Endodermal cell (in vitro differentiated cells): ENCODE measurements around the gene G3BP2. TPM values are rescaled to one million over a fixed set of nuclear protein-coding genes. Genes with fewer than 3 reads are reported as not detected.

ENCODE experiments used
- DNase-seq: peaks from one replicate; pipeline ENCODE4 v3.0.0-alpha.2; 2017
- H3K27ac ChIP-seq: 2 replicates; pipeline ENCODE4 v1.5.1; 2013; ENCODE audit warnings: mild to moderate bottlenecking, low read depth, low read length, moderate library complexity
- H3K27me3 ChIP-seq: 2 replicates; pipeline ENCODE4 v1.6.1; 2013; ENCODE audit warnings: mild to moderate bottlenecking, low read length, moderate library complexity; ENCODE audit not compliant: insufficient read depth, control insufficient read depth, poor library complexity, severe bottlenecking
- H3K36me3 ChIP-seq: 2 replicates; pipeline ENCODE4 v1.7.0; 2013; ENCODE audit warnings: mild to moderate bottlenecking, low read length, moderate library complexity; ENCODE audit not compliant: control insufficient read depth, insufficient read depth
- H3K4me1 ChIP-seq: one replicate; pipeline ENCODE4 v1.7.0; 2013; ENCODE audit warnings: low read length; ENCODE audit not compliant: control insufficient read depth, insufficient read depth
- H3K4me3 ChIP-seq: 2 replicates; pipeline ENCODE4 v1.5.1; 2013; ENCODE audit warnings: mild to moderate bottlenecking, low read length, moderate library complexity
- H3K9ac ChIP-seq: 2 replicates; pipeline ENCODE4 v1.6.1; 2013; ENCODE audit warnings: mild to moderate bottlenecking, low read length, moderate library complexity; ENCODE audit not compliant: poor library complexity, severe bottlenecking; ENCODE audit errors: extremely low read depth
- H3K9me3 ChIP-seq: 2 replicates; pipeline ENCODE4 v1.6.1; 2013; ENCODE audit warnings: mild to moderate bottlenecking, low read length, moderate library complexity; ENCODE audit not compliant: control insufficient read depth
- H3K27ac Mint-ChIP-seq: 2 replicates; pipeline ENCODE4 v1.8.0; 2020; ENCODE audit warnings: mixed read lengths
- H3K27me3 Mint-ChIP-seq: 2 replicates; pipeline ENCODE4 v1.8.0; 2021; ENCODE audit warnings: mild to moderate bottlenecking, mixed read lengths; ENCODE audit not compliant: insufficient read depth
- H3K36me3 Mint-ChIP-seq: 2 replicates; pipeline ENCODE4 v1.8.0; 2020; ENCODE audit warnings: low read depth, mixed read lengths
- H3K4me1 Mint-ChIP-seq: 2 replicates; pipeline ENCODE4 v1.8.0; 2020; ENCODE audit warnings: mixed read lengths
- H3K4me3 Mint-ChIP-seq: 2 replicates; pipeline ENCODE4 v1.8.0; 2020; ENCODE audit warnings: mild to moderate bottlenecking, moderate library complexity, mixed read lengths
- H3K9me3 Mint-ChIP-seq: 2 replicates; pipeline ENCODE4 v1.8.0; 2020; ENCODE audit warnings: mild to moderate bottlenecking, mixed read lengths
- WGBS, 2 experiments: methylation state at CpG; one replicate each; pipeline versions ENCODE4 v1.1.5 to v1.1.7; 2013; ENCODE audit warnings: missing lambda C conversion rate in 2 of 2, mixed read lengths in 1 of 2; ENCODE audit not compliant: insufficient coverage in 1 of 2, insufficient read length in 1 of 2; 5-methylcytosine and 5-hydroxymethylcytosine counted together
- total RNA-seq, 2 donors: library from RNA; stranded (reverse); fragmentation: NEBNext Ultra II Directional in 1 of 2; extraction: Animal tissue kit (Norgen Biotek cat#: 25700) in 1 of 2; gene quantifications; 2 replicates in 1 of 2; 3 replicates in 1 of 2; pipeline ENCODE4 v1.2.1, GENCODE V29; 2021
- TF ChIP-seq, protein P1 (sequence below): fragments of 200-600 bp; sonication (generic); conservative IDR thresholded peaks from 2 replicates; pipeline ENCODE4 v1.5.0; 2021; ENCODE audit warnings: antibody characterized with exemption, mild to moderate bottlenecking

Gene G3BP2
- total RNA-seq, 2 donors from 2014 or later: 176 to 183 TPM

- WGBS, 2 experiments: 94% methylated on average over 1 of the region's 2 CpGs; no CpG with 5 or more reads in 1 of the 2 experiments
- Histone ChIP-seq H3K27ac (no peak overlapping the region), H3K9me3 (no peaks in the 10 kb centered on the region), H3K4me3 (no peak overlapping the region), H3K36me3 (peaks cover 86% of the 10 kb centered on the region), H3K9ac (no peak overlapping the region), H3K27me3 (no peaks in the 10 kb centered on the region), H3K4me1 (no peaks in the 10 kb centered on the region)
- Mint-ChIP-seq H3K4me1 (peaks cover 8% of the 10 kb centered on the region), H3K27me3 (no peaks in the 10 kb centered on the region), H3K36me3 (peaks cover 57% of the 10 kb centered on the region), H3K9me3 (no peaks in the 10 kb centered on the region), H3K27ac (peak overlapping the region; percentile 75), H3K4me3 (no peak overlapping the region)
- DNase-seq: peak; percentile 58
- TF ChIP-seq, protein P1, sequence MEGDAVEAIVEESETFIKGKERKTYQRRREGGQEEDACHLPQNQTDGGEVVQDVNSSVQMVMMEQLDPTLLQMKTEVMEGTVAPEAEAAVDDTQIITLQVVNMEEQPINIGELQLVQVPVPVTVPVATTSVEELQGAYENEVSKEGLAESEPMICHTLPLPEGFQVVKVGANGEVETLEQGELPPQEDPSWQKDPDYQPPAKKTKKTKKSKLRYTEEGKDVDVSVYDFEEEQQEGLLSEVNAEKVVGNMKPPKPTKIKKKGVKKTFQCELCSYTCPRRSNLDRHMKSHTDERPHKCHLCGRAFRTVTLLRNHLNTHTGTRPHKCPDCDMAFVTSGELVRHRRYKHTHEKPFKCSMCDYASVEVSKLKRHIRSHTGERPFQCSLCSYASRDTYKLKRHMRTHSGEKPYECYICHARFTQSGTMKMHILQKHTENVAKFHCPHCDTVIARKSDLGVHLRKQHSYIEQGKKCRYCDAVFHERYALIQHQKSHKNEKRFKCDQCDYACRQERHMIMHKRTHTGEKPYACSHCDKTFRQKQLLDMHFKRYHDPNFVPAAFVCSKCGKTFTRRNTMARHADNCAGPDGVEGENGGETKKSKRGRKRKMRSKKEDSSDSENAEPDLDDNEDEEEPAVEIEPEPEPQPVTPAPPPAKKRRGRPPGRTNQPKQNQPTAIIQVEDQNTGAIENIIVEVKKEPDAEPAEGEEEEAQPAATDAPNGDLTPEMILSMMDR: peak; percentile 82
These were observed 19.2 kb downstream of the G3BP2 start for GRCh38 chr4:75653845-75654503.

DNA sequence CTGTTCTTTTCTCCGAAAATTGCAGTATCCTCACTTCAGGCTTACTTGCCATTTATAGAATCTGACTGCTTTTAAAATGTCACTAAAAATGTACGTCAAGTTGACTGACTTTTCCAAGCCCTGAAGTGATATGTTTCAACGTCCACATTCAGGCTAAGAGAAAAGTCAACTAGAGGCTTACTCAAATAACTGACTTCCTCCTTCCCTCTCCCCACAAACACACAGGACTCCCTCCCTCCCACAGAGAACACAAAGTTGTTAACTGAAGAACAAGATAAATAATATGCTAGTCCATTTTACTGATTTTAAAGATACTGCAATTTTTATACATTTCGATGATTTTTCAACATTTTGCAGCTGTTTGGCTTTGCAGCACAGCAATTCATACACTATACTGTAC, 29.1 kb downstream of the G3BP2 start:
- DNase-seq: no peak
- Histone ChIP-seq H3K9me3 (no peaks in the 10 kb centered on the region), H3K36me3 (peaks cover 75% of the 10 kb centered on the region), H3K9ac (no peak overlapping the region), H3K4me3 (no peak overlapping the region), H3K4me1 (no peaks in the 10 kb centered on the region), H3K27me3 (no peaks in the 10 kb centered on the region), H3K27ac (no peak overlapping the region)
- WGBS, 2 experiments: 95 to 100% methylated on average over 2 to 4 of the region's 4 CpGs
- no peaks in the 10 kb centered on the region for H3K4me1 Mint-ChIP-seq
- H3K9me3 Mint-ChIP-seq: no peaks in the 10 kb centered on the region
- H3K4me3 Mint-ChIP-seq: no peak overlapping the region
- TF ChIP-seq, protein P1: no peak
- H3K27me3 Mint-ChIP-seq: no peaks in the 10 kb centered on the region
- H3K27ac Mint-ChIP-seq: no peak overlapping the region
- peaks cover 70% of the 10 kb centered on the region for H3K36me3 Mint-ChIP-seq

DNA sequence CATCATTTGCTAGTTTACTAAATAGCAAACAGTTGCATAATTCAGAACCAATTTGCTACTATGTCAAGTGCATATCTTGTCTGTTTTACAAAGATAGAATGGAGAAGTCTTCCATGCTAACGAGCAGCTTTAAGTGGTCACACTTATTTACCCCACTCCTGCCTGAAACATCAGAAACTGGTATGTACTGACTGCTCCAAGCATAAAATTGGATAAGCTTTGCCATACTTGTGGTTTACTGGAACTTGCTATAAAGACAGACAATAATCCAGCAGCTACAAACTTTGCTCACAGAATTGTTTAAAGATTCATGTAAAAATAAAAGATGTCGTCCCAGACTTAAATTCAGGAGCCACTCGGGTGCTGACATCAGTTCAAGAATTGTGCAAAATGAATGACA, 29.6 kb downstream of the G3BP2 start:
- 96% methylated on average over 3 of the region's 3 CpGs for WGBS, 2 experiments
- Histone ChIP-seq H3K4me1 (no peaks in the 10 kb centered on the region), H3K9ac (no peak overlapping the region), H3K36me3 (peaks cover 71% of the 10 kb centered on the region), H3K9me3 (no peaks in the 10 kb centered on the region), H3K4me3 (no peak overlapping the region), H3K27ac (no peak overlapping the region), H3K27me3 (no peaks in the 10 kb centered on the region)
- Mint-ChIP-seq H3K27ac (no peak overlapping the region), H3K27me3 (no peaks in the 10 kb centered on the region), H3K4me1 (no peaks in the 10 kb centered on the region), H3K4me3 (no peak overlapping the region), H3K9me3 (no peaks in the 10 kb centered on the region), H3K36me3 (peaks cover 65% of the 10 kb centered on the region)
- no peak for DNase-seq
- TF ChIP-seq, protein P1: no peak
